GM18858 (cell line): ENCODE results near the gene UTF1.
A peak's percentile ranks its signal among the peaks of the same experiment; 100 is the strongest.
"Not testable (repeated sequence)": the region's sequence is repeated elsewhere in the genome, so short reads cannot be mapped to it uniquely, and the experiment has no call there.

Experiments used
- ATAC-seq: cut with Tn5 transposase; IDR thresholded peaks from one replicate; pipeline ENCODE4 v1.9.1; 2021; ENCODE audit not compliant: unreplicated experiment

Gene UTF1

DNA sequence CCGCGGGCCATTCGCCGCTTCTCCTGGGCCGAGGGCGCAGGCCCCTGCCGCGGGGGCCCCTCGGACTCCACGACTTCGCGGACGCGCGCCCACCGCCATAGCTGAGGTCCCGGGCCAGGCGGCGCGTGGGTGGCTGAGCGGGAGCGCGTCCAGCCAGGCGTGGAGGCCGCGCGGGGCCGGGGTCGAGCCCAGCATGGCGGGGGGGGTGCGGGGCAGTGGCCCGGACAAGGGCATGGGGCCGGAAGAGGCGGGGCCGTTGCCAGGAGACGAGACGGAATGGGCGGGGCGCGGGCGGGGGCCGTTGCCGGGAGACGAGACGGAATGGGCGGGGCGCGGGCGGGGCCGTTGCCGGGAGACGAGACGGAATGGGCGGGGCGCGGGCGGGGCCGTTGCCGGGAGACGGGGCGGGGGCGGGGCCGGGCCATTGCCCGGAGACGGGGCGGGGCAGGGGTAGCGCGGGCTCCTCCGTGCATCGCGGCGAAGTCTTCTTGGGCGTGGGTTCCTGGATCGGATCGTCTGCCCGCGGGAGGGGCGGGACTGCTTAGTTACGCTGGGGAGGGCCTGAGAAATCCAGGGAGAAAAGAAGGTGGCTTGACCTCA lies 31.8 kb downstream of the UTF1 start:
- peak; percentile 27 for ATAC-seq

DNA sequence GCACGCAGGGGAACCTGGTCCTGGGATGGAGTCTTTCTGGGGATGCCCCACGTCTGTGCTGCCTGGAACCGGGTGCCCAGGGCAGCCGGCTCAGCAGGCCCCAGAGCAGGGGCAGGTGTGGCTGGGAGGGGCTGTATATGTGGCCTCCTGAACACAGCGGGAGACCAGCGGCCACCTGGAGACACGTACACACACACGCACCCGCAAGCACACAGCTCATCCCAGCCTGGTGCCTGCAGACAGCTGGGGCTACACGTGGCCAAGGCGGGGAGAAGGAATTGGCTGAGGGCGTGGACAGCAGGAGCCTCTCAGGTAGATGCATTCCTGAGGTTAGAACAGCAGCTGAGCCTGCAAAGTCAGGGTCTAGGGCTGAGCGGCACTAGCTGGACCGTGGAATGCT lies 32.7 kb downstream of the UTF1 start:
- ATAC-seq, result no peak

DNA sequence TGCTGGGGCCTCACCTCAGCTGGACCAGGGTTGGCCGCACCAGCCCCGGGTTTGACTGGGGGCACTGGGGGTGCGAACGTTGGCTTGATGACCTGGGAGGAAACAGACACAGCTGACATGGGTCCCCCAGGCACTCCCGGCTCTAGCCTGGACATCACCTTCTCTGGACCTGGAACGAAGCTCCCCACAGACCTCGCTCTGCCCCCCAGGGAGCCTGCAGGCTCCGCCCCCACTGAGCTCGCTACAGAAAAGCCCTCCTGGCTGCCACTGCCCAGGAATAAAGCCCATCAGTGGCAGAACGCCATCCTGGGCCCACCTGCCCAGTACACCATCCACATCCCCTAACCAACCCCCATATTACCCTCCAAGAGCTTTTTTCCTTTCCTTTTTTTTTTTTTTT lies 33.7 kb downstream of the UTF1 start:
- ATAC-seq, result no peak

DNA sequence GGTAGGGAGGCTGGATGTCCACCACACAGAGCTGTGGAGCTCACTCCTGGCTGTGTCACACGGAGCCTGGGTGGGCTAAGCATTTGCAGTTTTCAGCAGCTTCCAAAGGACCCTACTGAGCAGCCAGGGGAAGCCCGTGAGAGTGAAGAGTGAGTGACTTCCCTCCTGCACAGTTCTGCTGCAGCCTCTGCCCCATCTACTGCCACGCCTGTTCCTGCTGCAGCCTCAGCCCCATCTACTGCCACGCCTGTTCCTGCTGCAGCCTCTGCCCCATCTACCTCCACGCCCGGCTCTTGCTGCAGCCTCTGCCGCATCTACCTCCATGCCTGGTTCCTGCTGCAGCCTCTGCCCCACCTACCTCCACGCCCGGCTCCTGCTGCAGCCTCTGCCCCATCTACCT lies 34.4 kb downstream of the UTF1 start:
- ATAC-seq, result no peak

DNA sequence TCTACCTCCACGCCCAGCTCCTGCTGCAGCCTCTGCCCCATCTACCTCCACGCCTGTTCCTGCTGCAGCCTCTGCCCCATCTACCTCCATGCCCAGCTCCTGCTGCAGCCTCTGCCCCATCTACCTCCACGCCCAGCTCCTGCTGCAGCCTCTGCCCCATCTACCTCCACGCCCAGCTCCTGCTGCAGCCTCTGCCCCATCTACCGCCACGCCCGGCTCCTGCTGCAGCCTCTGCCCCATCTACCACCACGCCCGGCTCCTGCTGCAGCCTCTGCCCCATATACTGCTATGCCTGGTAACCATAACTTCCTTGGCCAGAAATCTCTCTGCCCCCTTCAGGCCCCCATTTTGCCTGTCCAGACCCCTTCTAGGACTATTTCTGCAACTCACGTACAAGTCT lies 35.0 kb downstream of the UTF1 start:
- not testable (repeated sequence) for ATAC-seq

DNA sequence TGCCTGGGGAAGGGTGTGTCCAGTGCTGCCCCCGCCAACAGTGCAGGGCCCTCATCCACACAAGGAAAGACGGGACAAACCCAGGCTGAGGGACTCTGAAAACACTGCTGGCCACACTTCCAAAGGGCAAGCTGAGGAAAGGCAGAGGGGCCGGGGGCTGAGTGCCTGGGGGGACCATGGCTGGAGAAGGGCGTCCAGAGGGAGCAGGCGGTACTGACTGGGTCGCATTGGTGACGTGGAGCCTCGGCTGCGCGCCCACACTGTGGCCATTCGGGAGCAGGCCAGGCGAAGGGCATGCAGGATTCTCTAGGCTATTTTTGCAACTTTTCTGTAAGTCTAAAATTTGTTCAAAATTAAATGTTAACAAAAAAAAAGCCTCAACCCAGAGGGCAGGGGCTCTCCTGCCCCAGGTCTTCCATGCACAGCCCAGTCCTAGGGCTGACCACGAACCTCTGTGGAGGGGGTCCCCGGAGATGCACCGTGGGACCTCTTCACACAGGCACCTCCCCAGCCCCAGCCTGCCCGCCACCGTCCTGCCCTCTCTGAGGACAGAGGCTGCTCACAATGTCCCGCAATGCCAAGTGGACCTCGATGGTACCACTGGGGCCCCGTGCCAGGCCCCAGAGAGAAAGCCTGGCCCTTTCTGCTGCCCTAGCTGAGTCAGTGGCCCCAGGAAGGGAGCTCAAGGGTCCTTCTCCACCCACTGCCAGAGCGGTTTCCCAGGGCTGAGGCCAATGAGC lies 36.2 kb downstream of the UTF1 start:
- ATAC-seq, result no peak

DNA sequence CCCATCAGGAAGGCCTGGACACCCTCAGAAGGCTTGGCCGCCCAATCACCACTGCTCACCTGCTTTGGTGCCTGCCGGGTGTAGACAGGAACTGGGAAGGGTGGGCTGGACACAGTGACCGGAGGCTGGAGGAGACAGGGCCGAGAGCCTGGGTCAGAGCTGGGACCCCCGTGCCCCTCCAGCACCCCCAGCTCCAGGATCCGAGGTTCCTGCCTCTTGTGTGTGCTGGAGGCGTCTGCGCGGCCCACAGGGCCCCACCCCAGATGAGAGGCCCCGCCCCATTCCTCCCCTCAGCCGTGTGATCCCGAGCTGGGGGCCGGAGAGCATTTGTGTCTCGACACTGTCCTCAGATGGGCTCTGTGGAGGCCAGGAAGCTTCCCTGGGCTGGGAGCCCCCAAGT lies 37.3 kb downstream of the UTF1 start:
- no peak for ATAC-seq

DNA sequence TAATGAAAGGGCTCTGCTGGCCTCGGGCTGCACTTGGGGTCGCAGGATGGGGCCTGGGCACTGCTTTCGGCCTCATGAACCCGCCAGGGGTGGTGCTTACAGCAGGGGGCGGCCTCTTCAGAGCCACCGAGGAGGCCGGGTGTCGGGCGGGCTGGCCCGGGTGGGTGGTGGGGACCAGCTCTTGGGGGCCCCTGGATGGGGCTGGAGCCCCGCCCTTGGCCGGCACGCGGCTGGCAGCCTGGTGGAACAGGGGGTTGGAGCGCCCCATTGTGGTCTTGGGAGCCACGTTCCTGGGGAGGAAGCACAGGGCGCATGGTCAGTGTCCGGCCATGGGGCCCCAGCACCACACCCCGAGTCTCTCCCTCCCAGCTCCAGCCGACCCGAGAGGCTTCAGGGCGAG lies 37.8 kb downstream of the UTF1 start:
- ATAC-seq, result no peak

DNA sequence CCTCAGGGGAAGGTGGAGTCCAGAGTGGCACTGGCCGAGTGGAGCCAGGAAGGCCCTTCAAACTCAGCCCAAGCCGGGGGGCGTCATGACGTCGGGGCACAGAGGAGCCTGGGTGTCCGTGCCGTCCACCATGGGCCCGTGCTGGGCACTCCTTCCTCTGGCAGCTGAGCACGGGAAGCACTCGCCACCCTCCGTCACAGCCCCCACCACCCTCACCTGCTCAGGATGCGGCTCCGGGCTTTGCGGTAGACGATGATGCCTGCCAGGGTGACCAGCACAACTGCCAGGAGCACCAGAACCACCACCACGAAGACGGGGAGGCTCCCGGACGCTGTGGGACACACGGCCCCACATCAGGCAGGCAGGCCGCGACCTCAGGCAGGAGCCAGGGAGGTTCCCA lies 38.5 kb downstream of the UTF1 start:
- ATAC-seq, result no peak

DNA sequence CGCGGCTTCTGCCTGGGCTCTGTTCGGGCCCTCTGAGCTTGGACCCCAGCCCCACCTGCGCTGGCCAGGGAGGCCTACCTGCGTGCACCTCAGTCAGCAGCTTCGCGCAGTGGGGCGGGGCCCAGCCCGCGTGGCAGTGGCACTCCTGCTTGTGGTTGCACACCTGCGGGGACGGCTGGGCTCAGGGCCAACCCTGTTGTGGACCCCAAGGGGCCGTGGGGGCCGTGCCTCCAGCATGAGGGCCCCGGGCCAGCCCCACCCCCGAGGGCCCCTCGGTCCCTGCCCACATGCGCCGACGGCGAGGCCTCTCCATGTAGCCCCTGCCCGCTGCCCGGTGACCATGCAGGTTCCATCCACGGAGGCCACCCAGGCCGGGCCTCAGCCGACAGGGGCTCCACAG lies 39.4 kb downstream of the UTF1 start:
- ATAC-seq, result no peak

DNA sequence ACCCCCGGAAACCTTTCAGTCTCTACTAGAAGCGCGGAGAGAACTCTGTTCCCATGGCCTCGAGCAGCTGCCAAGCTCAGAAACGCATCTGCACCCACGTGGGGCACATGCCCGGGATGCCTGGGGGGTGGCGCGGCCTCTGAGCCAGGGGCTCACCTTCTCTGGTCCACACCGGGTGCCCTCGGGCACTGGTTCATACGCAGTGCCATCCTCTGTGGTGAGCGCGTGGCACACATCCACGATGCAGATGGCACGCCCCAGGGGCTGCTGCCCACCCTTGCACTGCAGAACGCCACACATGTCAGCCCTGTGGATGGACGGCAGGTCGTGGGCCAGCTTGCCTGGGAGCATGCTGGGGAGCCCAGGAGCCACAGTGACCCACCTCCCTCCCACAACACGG lies 40.2 kb downstream of the UTF1 start:
- no peak for ATAC-seq

DNA sequence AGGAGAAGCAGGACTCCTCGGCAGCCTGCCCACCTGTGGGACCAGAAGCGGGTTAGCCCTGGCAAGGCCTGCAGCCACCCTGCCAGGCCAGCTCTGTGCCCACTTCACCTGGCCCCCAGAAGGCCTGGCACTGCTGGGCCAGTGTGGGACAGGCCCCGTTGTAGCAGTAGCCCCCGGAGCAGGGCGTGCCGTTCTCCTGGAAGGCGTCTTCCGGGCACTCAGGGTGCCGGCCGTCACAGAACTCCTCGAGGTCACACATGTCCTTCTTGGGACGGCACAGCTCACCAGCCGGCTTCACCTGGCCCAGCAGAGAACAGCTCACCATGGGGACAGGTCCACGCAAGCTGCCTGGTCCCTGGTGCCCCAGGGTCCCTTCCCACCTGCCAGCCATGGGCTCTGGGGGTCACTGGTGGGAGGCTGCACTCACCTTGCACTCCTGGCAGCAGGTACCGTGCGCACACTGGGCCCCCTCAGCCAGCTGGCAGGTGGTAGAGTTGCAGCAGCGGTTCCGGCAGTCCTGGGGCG lies 40.8 kb downstream of the UTF1 start:
- ATAC-seq, result no peak

DNA sequence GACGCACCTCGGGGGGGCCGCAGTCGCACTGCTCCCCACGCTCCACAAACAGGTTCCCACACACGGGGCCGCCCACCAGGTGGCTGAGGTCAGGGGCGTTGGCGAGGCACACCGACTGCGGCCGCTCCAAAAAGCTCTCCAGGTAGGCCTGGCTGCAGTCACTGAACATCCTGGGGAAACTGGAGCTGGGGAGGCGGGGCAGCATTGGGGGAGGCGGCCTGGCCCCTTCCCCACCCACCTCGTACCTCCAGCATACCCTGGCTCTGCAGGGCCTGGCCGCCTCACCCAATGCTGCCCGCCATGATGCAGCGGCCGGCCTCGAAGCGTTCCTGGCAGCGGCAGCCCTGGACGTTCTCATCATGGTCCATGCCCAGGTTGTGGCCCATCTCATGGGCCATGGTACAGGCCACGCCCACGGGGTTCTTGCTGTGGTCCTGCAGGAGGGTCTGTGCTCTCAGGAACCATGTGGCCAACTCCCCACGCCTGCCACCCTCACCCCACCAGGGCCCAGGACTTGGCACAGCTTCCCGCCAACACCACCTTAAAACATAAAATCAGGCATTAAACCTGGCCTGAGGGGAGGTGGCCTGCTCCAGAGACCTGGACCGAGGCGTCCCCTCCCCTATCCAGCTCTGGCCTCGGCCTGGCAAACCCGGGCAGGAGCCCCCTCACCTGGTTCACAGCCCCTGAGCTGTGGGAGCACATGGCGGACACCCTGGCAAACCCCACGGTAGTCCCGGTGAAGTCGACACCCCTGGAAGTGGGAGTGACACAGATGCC lies 41.7 kb downstream of the UTF1 start:
- no peak for ATAC-seq

DNA sequence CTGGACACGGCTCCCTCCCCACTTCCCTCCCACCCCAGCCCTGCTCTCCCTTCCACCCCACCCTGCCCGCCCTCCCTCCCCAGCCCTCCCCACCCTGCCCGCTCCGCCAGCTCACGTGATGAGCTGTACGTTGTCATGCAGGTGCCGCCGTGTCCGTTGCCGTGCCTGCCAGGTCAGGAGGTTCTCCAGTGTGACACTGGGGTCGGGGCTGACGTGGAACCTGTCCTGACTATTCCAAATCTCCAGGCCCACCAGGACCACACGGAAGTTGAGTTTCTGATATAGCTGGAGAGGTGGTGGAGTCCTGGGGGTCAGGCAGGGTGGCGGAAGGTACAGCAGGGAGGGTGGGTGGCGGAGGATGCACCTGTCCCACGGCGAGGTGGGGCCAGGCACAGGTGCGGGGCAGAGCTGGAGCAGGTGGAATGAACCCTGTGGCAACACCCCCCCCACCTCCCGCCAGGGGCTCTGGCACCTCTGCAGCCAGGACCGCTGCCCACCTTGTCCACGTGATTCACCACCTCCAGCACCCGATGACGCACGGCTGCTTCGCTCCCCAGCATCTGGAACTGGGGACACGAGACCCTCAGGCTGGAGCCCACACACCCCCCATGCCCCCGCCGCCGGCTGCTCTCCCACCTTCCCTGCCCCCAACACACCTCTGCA lies 42.4 kb downstream of the UTF1 start:
- ATAC-seq, result no peak

DNA sequence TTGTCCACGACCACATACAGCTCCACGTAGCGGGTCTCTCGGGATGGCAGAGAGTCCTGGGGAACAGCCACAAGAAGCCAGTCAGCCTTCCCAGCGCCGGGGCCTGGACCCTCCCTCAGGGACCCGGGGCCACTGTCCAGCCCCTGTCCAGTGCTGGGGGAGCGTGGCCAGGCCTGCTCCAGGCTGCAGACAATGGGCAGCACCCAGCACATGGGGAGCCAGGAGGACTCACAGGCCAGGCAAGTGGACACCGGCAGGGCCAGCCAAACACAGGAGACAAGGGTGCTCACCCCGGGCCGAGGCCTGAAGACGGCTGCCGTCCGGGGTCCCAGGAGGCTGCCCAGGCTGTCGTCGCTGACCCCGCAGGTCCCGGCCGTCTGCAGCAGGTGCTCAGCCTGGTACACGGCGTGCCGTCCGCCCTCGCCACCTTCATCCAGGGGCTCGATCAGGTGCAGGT lies 43.0 kb downstream of the UTF1 start:
- no peak for ATAC-seq

DNA sequence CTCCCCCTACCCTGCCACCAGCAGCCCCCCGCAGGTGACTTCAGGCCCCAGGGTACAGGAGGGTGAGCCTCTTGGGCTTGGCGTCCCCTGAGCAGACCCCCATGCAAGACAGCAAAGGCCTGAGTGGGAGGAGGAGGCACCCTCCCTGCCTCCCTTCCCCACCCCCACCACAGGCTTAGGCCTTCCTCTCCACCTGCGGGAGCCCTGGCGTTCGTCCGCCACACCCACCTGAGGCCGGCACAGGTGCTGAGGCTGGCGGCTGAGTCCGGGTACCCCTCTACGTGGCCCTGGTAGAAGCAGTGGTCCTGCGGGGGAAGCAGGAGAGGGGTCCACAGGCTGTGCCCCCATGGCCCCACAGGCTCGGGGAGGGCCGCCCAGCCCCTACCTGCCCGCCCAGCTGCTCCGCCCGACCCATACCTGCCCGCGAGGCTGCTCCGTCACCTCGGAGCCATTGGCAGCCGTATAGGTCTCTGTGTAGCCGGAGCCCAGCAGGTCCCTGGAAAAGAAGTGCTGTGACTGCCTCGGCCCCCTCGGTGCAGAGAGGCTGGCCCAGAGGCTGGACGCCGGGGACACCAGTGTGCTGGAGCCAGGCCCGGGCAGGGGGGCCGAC lies 43.6 kb downstream of the UTF1 start:
- ATAC-seq, result no peak

DNA sequence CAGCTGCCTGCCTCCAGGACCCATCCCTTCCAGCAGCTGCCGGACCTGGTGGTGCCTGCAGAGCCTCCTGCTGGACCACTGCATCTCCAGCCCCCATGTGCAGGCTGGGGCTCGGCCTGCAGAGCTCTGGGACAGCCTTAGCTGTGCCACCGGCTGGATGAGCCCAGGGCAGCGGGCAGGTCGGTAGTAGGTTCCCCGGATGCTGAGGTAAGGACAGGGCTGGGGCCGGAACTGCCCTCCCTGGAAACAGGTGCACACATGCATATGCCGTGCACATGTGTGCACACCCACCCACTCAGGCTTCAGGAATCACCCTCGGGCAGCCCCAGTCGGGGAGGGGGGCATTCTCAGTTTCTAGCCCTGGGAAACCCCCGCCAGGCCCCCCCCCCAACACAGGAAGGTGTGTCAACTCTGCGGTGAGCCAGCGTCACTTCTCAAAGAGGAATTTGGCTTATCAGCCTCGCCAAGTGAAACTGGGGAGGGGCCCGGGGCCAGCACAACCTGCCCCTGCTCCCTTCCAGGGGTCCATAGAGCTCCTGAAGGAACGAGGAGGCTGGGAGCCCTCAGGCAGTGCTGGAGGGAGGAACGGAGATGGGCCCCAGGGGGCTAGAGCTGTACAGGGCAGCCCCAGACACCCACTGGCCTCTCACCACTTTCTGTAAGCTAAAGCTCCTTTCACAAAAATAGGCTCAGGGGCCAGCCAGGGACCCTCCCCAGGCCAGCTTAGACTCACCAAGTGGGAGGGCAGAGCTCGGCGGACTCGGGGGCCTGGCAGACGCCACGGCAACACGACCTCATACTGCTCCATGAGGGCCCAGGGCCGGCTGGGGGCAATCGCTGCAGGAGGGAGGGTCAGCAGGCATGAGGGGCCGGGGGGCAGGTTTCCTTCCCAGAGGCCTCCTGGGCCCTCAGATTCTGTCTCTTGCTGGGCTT lies 45.0 kb downstream of the UTF1 start:
- ATAC-seq, result peak; percentile 43

DNA sequence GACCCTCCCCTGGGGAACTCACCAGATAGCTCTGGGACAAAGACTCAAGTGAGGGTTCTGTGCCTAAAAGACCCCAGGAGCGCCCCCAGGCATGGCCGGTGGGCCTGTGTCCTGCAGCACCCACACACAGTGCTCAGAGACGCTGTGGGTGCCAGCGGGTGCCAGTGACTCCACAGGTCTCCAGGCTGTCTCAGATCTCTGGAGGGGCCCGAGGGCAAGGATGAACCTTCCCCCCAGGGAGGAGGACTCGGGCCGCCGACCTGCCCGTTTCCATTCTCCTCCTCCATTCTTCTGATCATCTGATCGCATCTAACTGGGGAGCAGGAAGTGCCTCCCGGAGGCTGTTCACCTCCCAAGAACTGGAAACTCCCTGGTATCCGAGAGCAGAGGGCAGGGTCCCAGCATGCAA lies 45.7 kb downstream of the UTF1 start:
- ATAC-seq, result no peak

DNA sequence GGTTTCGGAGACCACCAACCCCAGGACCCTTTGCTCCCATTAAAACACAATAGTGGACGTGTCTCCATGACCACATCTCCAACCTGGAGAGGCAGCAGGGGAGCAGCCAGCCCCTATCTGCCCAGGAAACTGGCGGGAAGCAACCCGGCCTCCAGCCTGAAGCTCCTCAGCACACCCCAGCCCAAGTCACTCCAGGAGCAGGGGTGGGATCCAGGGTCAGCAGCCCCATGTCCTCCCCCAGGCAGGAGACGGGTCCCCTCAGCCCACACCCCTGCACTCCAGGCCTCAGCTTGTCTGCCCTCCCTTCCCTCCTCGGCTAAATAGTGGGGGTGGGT lies 46.0 kb downstream of the UTF1 start:
- no peak for ATAC-seq
